ENCODE results near the gene LY9.
"Not testable (repeated sequence)": the region's sequence is repeated elsewhere in the genome, so short reads cannot be mapped to it uniquely, and the experiment has no call there.

The LY9 gene

DNA sequence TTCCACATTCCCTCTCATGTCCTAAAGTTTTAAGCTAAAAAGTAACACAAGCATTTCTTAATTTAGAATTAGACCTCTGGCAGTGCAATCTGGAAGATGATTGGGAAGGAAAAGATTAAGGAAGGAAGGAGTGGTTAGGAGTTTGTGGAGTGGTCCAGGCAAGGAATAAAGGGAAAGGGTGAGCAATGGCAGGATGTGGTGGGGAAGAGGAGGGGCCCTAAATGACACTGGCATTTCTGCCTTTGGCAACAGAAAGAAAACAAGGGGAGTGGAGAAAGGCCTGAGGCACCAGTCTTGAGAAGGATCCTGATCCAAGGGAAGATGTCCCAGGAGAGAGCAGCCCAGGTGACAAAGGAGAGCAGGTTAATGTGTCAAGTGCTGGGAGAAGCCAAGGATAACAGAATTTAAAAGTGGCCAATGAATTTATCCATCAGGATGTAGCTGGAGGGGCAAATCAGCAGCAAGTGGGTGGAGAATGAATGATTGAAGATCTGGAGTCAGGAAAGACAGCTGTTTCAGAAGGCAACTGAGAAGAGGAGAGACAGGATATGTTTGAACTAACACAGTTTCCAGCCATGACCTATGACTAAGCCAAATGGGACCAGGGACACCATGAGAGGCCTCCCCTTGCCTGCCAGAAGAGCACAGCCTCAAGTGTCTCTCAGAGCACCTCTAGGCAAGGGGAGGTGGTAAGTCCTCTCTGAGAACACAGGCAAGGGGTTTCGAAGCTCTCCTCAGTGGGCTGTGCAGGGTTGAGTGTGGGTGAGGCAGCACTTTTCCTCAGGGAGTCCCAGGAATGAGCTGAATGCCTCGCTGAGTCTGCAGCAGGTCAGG, 20.9 kb upstream of the LY9 start:
- in situ Hi-C loops (cut with MboI; ENCODE audit: low sequenced_read_pairs) = no loop called here

- in situ Hi-C loops (cut with MboI; ENCODE audit: low sequenced_read_pairs) = no loop called here
These were observed 19.8 kb upstream of the LY9 start for GRCh38 chr1:160776178-160776577.

DNA sequence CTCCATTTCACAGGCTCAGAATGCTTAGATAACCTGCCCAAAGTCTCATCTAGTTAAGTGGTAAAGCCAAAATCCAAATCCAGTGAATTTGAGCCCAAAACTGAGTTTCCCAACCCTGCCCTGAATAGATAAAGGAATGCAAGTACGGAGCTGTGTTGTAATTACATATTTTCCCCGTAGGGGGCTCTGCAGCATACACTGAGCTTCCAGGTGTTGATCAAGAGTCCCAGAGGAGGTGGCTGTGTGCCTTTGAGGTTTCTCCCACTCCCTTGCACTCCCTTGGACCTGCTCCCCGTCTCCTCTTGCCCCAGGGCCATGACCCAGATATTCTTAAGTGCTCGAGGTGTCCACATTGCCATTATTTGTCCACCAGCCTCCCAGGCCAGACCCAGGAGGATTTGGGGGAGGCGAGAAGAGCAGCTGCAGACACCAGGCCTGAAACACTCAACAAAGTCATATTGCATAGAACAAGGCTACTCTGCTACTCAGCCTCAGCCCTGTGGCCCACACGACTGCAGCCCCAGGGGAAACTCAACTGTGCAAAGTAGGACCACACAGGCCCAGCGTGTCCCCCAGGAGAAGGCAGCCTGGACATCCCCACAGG, 18.4 kb upstream of the LY9 start:
- in situ Hi-C loops (cut with MboI; ENCODE audit: low sequenced_read_pairs) = no loop called here

GRCh38 chr1:160778976-160779375, 17.0 kb upstream of the LY9 start:
- in situ Hi-C loops (cut with MboI; ENCODE audit: low sequenced_read_pairs) = no loop called here

DNA sequence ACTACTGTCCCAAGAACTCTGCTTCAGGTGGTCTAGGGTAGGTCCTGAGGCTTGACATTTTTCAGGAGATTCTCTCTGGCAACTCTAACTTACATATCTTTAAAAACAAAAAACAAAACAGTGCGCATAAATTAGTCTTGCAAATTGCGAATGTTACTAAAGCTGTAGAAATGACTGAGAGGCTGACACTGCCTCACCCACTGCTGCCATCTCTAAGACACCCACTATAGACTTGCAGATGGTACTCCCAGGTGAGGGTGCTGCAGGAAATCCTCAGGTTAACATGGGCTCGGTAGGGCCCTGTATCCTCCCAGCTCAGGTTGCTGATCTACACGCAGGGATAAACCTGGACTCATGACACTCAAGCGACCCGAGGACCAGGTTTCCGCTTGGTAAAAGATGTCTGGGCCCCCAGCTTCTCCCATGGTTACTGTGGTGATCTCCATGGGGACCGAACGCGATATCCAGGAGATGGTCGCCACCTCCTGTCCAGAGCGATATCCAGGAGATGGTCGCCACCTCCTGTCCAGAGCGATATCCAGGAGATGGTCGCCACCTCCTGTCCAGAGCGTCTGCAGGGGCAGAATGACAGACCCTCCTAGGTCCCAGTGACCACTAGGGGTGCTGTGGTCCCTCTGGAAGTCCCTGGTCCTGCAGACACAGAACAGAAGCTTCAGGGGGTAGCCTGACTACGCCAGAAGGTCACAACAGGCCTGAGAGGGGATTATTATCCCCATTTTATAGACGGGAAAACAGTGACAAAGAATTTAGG, 16.2 kb upstream of the LY9 start:
- in situ Hi-C loops (cut with MboI; ENCODE audit: low sequenced_read_pairs) = no loop called here

DNA sequence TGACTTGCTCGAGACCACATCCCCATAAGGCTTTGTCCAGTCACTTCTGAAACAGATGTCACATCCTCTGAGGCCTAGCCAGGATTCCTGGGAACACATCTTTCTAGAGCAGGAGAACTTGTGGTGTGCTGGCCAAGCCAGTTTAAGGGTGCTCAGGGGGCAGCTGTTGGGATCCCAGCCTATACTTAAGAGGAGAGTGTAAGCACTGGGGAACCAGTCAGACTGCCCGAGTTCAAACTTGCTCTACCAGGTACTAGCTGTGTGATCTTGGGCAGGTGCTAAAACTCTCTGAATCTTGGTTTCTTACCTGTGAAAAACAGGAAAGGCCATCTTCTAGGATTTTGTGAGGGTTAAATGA, 15.6 kb upstream of the LY9 start:
- in situ Hi-C loops (cut with MboI; ENCODE audit: low sequenced_read_pairs) = no loop called here

- in situ Hi-C loops (cut with MboI; ENCODE audit: low sequenced_read_pairs) = no loop called here
These were observed 14.7 kb upstream of the LY9 start for GRCh38 chr1:160781186-160781766.

GRCh38 chr1:160781914-160782689, 13.9 kb upstream of the LY9 start:
- in situ Hi-C loops (cut with MboI; ENCODE audit: low sequenced_read_pairs) = no loop called here

GRCh38 chr1:160782988-160783765, 12.8 kb upstream of the LY9 start:
- in situ Hi-C loops (cut with MboI; ENCODE audit: low sequenced_read_pairs) = not testable (repeated sequence)

DNA sequence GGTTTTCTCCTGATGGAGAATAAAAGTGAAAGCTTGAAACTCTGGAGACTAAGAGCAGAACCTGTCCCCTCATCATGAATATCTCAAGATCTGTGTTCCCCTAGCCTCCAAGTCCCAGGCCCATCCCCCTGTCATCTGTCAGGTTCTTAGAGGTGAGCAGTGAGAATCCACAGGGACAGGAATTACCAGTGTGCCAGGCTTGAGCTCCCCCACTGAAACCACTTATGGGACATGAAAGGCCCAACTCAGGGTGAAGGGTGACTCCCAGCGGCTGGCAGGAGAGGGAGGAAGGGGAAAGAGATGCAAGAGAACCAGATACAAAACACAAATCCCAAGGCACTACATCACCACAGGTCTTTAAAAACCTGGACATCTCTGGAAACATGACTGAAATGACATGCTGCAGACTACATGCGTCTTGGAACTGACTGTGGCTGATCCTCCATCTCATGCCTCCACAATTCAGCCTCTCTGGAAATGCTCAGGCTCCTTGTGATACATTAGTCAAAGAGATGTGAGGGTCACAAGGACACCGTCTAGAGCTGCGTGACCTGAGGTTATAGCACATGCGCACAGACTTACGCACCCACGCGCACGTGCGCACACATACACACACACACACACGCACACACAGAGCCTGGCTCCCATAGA, 6.8 kb upstream of the LY9 start:
- in situ Hi-C loops (cut with MboI; ENCODE audit: low sequenced_read_pairs) = no loop called here

GRCh38 chr1:160789702-160790611, 6.0 kb upstream of the LY9 start:
- in situ Hi-C loops (cut with MboI; ENCODE audit: low sequenced_read_pairs) = no loop called here

- in situ Hi-C loops (cut with MboI; ENCODE audit: low sequenced_read_pairs) = no loop called here
These were observed 1.6 kb upstream of the LY9 start for GRCh38 chr1:160794376-160794775.

GRCh38 chr1:160797271-160797709, 1.3 kb downstream of the LY9 start:
- in situ Hi-C loops (cut with MboI; ENCODE audit: low sequenced_read_pairs) = no loop called here

DNA sequence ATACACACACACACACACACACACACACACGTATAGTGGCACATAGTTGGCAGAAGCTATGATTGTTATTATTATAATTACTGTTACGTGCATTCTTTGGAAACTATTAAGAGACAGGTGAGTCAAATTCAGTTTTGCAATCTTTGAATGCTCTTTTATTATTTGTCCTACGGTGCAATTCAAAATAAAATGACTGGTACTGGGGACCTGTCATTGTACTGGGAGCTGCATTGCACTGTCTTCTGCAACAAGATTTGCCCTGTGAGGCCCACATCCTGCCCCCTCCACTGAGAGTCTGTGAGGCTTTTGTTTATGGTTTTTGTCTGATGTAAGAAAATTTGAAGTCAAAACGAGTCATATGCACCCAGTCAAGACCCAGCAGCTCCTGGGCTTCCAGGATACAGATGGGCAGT, 1.9 kb downstream of the LY9 start:
- in situ Hi-C loops (cut with MboI; ENCODE audit: low sequenced_read_pairs) = no loop called here

GRCh38 chr1:160798439-160798838, 2.5 kb downstream of the LY9 start:
- in situ Hi-C loops (cut with MboI; ENCODE audit: low sequenced_read_pairs) = no loop called here

- in situ Hi-C loops (cut with MboI; ENCODE audit: low sequenced_read_pairs) = no loop called here
These were observed 3.7 kb downstream of the LY9 start for GRCh38 chr1:160799641-160800040.

DNA sequence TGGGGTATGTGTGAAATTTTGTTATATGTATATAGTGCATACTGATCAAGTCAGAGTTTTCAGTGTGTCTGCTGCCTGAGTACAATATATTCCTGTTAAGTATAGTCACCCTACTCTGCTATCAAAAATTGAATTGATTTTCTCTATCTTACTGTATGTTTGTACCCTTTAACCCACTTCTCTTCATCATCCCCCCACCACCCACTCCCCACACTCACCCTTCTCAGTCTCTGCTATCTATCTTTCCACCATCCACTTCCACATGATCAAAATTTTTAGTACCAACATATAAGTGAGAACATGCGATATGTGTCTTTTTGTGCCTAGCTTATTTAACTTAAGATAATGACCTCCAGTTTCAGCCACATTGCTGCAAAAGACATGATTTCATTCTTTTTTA, 4.2 kb downstream of the LY9 start:
- in situ Hi-C loops (cut with MboI; ENCODE audit: low sequenced_read_pairs) = no loop called here

- in situ Hi-C loops (cut with MboI; ENCODE audit: low sequenced_read_pairs) = no loop called here
These were observed 4.9 kb downstream of the LY9 start for GRCh38 chr1:160800645-160801408.
